ENCODE results near the gene SLC8B1.

Gene SLC8B1

DNA sequence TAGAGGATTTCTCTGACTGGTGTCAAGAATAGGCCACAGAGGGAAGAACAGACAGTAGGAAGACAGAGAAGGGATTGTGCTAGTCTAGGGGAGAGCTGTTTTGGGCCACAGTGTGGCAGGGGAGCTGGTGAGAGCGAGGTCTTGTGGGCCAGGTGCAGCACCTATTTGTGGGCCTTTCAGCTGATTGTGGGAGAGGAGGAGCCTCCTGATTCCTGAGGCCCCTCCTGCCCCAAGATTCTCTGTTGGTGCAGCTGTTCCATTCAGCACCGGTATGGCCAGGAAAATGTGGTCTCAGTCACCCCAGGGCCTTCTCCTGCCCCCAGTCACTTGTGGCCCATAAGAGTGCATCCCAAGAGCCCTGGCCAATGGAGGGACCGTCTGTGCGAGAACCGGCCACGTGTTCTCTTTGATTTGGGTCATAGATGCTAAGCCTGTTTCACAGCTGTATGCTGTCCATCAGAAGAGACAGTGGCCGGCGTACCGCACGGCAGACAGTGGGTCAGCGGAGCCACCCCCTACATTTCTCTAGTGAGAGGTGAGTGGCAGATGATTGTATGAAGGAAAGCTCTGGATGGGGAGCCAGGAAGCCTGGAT, 86.0 kb downstream of the SLC8B1 start:
- no peak for DNase-seq
